GM21576 (cell line): ENCODE results near the gene RAD51B.
"Not testable (repeated sequence)": the region's sequence is repeated elsewhere in the genome, so short reads cannot be mapped to it uniquely, and the experiment has no call there.

ENCODE experiments used
- ATAC-seq: cut with Tn5 transposase; IDR thresholded peaks from one replicate; pipeline ENCODE4 v1.9.1; 2021; ENCODE audit warnings: mild to moderate bottlenecking, moderate library complexity; ENCODE audit not compliant: unreplicated experiment

The RAD51B gene

GRCh38 chr14:67942080-67942710 is 122.6 kb downstream of the RAD51B start:
- ATAC-seq: no peak

GRCh38 chr14:67943947-67944346 is 124.4 kb downstream of the RAD51B start:
- ATAC-seq: no peak

DNA sequence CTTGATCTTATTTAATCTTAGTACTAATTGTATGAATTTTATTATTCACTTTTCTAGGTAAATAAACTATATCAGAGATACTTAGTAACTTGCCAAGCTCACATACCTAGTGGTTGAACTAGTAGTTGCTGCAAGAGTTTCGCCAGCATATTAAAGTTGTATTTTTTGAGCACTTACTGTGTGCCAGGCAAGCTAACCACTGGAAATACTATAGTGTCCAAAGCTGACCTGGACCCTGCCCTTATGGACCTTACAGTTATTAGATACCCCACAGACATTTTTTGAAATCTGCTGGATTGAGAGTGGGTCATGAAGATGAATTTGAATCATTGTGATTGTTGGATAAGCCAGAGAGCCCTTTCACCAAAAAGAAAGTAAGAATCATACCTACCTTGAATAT is 125.0 kb downstream of the RAD51B start:
- ATAC-seq: no peak

DNA sequence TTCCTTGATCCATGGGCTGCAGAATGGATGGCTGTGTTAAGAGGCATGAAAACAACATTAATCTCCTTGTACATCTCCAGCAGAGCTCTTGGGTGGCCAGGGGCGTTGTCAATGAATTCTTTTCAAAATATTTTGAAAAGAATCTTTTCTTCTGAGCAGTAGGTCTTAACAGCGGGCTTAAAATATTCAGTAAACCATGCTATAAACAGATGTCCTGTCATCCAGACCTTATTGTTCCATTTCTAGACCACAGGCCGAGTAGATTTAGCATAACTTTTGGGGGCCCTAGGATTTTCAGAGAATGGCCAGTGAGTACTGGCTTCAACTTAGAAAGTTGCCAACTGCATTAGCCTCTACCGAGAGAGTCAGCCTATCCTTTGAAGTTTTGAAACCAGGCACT is 130.2 kb downstream of the RAD51B start:
- ATAC-seq: no peak

DNA sequence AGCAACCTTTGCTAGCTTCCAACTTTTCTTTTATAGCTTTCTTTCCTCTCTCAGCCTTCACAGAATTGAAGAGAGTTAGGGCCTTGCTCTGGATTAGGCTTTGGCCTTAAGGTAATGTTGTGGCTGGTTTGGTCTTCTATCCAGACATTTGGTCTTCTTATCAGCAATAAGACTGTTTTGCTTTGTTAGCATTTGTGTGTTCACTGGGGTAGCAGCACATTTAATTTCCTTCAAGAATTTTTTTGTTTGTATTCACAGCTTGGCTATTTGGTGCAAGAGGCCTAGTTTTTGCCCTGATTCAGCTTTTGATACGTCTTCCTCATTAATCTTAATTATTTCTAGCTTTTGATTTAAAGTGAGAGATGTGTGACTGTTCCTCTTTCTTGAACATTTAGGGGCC is 130.8 kb downstream of the RAD51B start:
- ATAC-seq: no peak

DNA sequence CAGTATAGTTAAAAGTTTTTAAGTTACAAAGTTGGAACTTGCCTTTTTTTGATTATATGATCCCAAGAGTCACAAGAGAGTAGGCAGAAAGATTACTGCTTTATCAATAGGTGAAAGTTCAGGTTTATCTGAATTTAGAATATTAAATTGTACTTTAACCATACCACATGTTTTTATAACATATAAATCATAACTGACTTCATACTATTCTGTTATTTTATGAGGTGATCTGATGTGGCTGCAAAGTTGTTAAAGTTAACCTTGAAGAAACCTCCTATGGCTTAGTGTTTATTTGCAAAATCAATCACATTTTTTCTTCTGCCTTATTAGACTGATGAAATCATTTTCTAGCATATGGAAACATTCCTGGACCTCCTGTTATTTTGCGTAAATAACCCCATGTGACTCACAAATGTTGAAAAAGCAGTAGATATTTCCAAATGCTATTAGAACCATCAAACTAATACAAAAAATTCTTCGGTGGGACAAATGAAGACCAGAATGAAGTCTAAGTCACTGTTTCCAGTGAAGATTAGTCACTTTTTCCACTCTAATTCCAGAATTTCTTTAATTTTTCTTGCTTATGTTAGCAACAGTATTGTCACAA is 132.1 kb downstream of the RAD51B start:
- no peak for ATAC-seq

DNA sequence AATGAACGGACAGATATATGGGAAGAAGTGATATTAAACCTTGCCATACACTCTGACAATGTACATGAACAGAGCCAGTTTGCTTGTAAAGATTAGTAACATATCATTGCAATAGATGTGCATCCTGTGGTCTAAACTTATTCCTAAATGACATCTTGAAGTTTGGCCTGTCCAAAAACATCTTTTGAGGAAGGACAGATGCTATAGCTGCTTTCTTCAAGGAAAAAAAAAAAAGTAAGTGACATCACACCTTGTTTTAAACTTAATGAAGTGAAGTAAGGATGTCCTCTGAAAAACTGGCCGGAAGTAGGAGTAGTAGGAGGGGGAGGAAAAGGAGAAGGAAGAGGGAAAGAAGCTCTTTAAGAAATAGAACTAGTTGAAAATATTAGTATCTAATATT is 132.8 kb downstream of the RAD51B start:
- no peak for ATAC-seq

DNA sequence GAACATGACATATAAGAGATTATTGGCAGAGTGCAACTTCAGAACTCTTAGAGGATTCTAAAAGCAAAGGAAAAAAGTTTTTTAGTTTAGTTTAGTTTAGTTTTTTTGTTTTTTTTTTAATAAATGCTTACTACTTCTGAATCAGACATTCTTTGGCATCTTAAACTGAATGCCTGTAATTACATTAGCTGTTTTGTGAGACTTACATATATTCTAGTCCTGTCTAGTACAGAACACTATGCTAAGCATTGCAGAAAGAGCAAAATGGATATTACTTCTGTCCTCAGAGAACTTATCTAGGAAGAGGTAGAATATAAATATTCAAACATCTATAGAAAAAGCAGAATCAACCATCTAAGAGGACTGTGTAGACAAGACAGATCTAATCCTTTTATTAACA is 133.2 kb downstream of the RAD51B start:
- no peak for ATAC-seq

- no peak for ATAC-seq
Measured at GRCh38 chr14:67955261-67955660, 135.7 kb downstream of the RAD51B start.

- ATAC-seq: no peak
Measured at GRCh38 chr14:67957946-67958345, 138.4 kb downstream of the RAD51B start.

DNA sequence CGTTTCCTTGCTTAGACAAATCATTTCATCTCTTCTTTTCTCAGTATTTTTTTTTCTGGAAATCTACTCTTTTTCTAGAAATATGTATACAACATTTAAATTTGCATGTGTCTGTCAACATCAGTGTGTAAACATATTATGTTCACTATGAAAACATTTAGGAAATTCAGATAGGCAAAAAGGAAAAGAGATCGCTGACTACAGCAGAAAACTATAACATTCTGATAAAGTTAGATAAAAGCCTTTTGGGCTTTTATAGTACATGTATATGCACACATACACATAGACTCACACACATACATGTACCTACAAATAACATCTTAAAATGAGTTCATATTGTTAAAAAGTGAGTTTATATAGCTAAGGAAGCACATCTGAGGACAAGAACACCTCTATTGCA is 142.1 kb downstream of the RAD51B start:
- ATAC-seq: no peak

- no peak for ATAC-seq
Measured at GRCh38 chr14:67962215-67962644, 142.7 kb downstream of the RAD51B start.

DNA sequence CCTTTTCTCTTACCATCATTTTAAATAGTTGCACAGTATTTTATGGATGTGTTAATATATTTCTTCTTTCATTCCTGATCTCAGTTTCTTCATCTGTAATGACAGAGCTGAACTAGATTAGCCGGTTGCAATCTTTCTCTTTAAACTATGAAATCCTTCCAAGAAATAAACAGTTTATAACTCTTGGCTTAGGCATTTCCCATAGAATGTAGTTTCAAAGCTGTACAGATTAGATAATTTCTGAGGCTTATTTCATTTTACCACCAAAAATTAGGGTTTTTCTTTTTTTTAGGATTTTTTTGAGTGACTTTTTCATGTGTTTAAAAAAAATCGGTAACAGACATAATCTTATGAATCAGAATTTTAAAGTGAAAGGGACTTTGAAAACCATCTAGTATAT is 144.0 kb downstream of the RAD51B start:
- no peak for ATAC-seq

DNA sequence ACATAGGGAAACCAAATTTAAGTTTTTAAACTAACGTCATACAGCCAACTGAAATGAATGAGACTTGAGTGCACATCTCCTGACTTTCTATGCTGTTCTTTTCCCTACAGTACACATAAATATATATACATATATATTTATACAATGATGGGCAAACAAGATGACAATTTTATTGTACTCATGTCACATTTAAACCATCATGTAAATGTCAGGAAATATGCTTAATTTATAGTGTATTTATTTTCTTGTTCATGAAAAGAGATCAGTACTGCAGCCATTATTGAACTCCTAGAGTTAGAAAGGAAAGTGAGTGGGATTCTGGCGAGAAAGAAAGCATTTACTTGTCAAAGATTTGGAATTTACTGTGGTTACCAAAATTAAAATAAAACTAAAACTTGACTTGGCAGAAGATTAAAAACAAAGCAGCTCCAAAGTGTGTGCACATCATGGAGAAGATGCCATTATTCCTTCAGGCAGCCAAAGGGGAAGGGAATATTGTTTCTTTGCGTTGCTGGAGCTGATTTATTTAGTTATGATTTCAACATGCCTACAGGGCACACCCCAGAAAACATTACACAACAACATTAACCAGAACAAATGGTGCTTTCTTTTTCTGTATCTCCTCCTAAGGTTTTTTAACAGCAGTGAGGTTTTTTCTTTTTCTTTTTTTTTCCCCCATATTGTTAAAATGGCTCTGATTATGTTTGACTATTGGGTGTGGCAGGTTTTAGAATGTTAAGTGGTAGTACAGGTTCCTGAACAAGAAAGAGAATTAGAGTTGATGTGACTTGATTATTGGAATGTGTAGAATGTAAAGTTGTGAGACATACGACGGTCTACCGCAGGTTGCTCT is 144.6 kb downstream of the RAD51B start:
- no peak for ATAC-seq

- no peak for ATAC-seq
Measured at GRCh38 chr14:67965696-67966095, 146.1 kb downstream of the RAD51B start.

- ATAC-seq: no peak
Measured at GRCh38 chr14:67967206-67967605, 147.6 kb downstream of the RAD51B start.

- ATAC-seq: not testable (repeated sequence)
Measured at GRCh38 chr14:67967970-67968369, 148.4 kb downstream of the RAD51B start.

GRCh38 chr14:67970923-67971322 is 151.3 kb downstream of the RAD51B start:
- ATAC-seq: no peak

GRCh38 chr14:67971627-67972625 is 152.3 kb downstream of the RAD51B start:
- ATAC-seq: no peak

DNA sequence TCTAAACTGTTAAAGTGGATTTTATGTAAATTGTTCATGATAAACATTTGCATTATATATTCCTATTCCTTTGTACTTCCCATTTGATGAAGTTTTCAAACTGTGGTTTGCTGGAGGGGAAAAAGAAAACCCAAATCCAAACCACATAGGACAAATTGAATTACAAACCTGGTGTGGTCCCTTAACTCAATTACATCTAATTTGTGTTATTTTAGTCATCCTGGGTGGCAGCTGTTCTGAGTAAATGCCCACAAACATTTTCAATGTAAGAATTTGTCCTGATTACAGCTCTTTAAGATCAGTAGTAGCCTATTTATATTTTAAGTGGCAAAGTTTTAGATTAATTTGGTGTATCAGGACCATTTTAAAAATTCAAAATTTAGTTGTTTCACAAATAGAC is 153.9 kb downstream of the RAD51B start:
- ATAC-seq: no peak

DNA sequence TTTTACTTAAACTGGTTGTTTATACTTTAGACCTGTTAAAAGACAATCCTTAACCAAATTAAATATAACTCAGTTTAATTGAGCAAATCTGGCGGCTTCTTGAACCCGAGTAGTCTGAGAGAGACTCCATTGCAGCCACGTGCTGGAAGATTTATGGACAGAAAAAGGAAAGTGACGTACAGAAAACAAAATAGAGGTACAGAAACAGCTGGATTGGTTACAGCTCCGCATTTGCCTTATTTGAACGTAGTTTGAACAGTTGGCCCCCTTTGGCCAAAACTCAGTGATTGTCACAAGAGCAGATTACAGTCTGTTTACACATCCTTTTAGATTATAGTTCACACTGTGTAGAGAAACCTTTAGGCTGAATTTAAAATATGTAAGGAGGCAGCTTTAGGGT is 155.9 kb downstream of the RAD51B start:
- no peak for ATAC-seq
